GM21360 (cell line): ENCODE data around the gene USP24.
"Not testable (repeated sequence)": the region's sequence is repeated elsewhere in the genome, so short reads cannot be mapped to it uniquely, and the experiment has no call there.

ENCODE experiments used
- ATAC-seq: cut with Tn5 transposase; IDR thresholded peaks from one replicate; pipeline ENCODE4 v1.9.1; 2021; ENCODE audit warnings: mild to moderate bottlenecking, moderate library complexity; ENCODE audit not compliant: unreplicated experiment

The USP24 gene

GRCh38 chr1:55043011-55043410 is 172.2 kb downstream of the USP24 start:
- ATAC-seq = no peak

- no peak for ATAC-seq
These were observed 173.6 kb downstream of the USP24 start for GRCh38 chr1:55041613-55042012.

- no peak for ATAC-seq
These were observed 174.2 kb downstream of the USP24 start for GRCh38 chr1:55040933-55041494.

GRCh38 chr1:55040083-55040932 is 174.9 kb downstream of the USP24 start:
- ATAC-seq = no peak

- ATAC-seq = no peak
These were observed 175.7 kb downstream of the USP24 start, which contains the start of gene PCSK9 for GRCh38 chr1:55039342-55040082. TSS of gene PCSK9 (plus strand) at chr1:55039548. CDS start at chr1:55039838, 290 bp downstream.

GRCh38 chr1:55038974-55039341 is 176.2 kb downstream of the USP24 start:
- no peak for ATAC-seq

GRCh38 chr1:55038552-55038838 is 176.7 kb downstream of the USP24 start:
- ATAC-seq = no peak

- no peak for ATAC-seq
These were observed 177.2 kb downstream of the USP24 start for GRCh38 chr1:55037733-55038551.

- ATAC-seq = no peak
These were observed 179.3 kb downstream of the USP24 start for GRCh38 chr1:55035904-55036303.

- ATAC-seq = no peak
These were observed 180.6 kb downstream of the USP24 start for GRCh38 chr1:55034476-55035133.

GRCh38 chr1:55033265-55033614 is 181.9 kb downstream of the USP24 start:
- ATAC-seq = no peak

- ATAC-seq = not testable (repeated sequence)
These were observed 184.1 kb downstream of the USP24 start for GRCh38 chr1:55031098-55031497.

GRCh38 chr1:55026682-55027081 is 188.5 kb downstream of the USP24 start:
- not testable (repeated sequence) for ATAC-seq

GRCh38 chr1:55024163-55024562 is 191.0 kb downstream of the USP24 start:
- not testable (repeated sequence) for ATAC-seq

- peak; percentile 99 for ATAC-seq
These were observed 193.1 kb downstream of the USP24 start for GRCh38 chr1:55021942-55022546.

- no peak for ATAC-seq
These were observed 196.8 kb downstream of the USP24 start for GRCh38 chr1:55018395-55018794.
